ENCODE data around the gene TMLHE. TPM values are rescaled to one million over a fixed set of nuclear protein-coding genes. Genes with fewer than 3 reads are reported as not detected.
"Not testable (repeated sequence)": the region's sequence is repeated elsewhere in the genome, so short reads cannot be mapped to it uniquely, and the experiment has no call there.

Gene TMLHE
- total and polyA plus RNA-seq, 4 experiments from 2014 or later, result 12.8 to 15.7 (median 15.3) TPM

DNA sequence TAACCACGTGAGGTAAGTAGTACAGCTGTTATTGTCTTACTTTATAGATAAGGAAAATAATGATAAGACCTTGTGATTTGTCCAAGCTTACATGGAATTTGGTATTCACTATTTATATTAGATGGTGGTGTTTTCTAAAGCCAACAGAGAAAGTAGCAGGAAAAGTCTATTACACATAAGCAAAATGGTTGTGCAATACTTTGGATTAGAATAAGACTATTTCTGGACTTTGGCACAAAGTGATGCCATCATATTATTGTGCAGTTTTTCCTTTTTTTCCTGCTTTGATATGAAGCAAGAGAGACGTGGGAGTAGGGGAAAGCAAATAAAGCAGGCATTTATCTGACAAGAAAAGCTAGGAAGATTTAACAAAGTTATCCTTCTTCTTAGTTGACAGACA is 117.6 kb downstream of the TMLHE start:
- H3K27me3 Mint-ChIP-seq; H3K9me3 ChIP-seq (ENCODE audit: control insufficient read depth in 1 of 2, low read length in 2 of 2); H3K36me3 Mint-ChIP-seq; intact Hi-C loops (cut with micrococcal nuclease); H3K4me1 Mint-ChIP-seq; CTCF ChIA-PET (ENCODE audit: partially characterized antibody); H3K4me3 Mint-ChIP-seq; H3K4me1 ChIP-seq (ENCODE audit: insufficient read depth, low read length); H3K4me3 ChIP-seq (ENCODE audit: low read length in 2 of 2); H3K27ac Mint-ChIP-seq; H3K36me3 ChIP-seq (ENCODE audit: insufficient read depth, low read length); POLR2A ChIA-PET (ENCODE audit: partially characterized antibody); H3K9me3 Mint-ChIP-seq; DNase-seq; H3K27ac ChIP-seq (ENCODE audit: low read depth, low read length); H3K27me3 ChIP-seq (ENCODE audit: insufficient read depth, low read length): not testable (repeated sequence)

DNA sequence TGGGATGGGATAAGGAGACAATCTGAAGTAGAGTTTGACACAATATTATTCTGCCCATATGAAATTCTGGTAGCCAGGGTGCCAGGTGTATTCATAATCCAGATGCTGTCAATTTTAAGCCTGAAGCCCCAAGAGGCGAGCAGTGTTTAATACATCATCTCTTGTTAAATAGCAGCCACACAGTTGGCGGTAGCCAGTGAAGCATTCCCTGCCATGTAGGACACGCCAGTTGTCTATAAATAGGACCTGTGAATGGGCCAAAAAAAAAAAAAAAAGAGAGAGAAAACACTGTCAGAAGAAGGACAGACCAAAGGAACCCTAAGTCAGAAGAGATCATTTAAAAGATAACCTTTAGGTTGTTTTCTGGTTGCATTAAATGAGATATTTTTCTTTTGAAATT is 121.3 kb downstream of the TMLHE start:
- H3K27me3 Mint-ChIP-seq; DNase-seq; H3K36me3 Mint-ChIP-seq; H3K9me3 Mint-ChIP-seq; H3K4me3 ChIP-seq (ENCODE audit: low read length in 2 of 2); intact Hi-C loops (cut with micrococcal nuclease); POLR2A ChIA-PET (ENCODE audit: partially characterized antibody); H3K4me1 Mint-ChIP-seq; H3K4me3 Mint-ChIP-seq; H3K27me3 ChIP-seq (ENCODE audit: insufficient read depth, low read length); H3K4me1 ChIP-seq (ENCODE audit: insufficient read depth, low read length); H3K27ac ChIP-seq (ENCODE audit: low read depth, low read length); H3K27ac Mint-ChIP-seq; H3K36me3 ChIP-seq (ENCODE audit: insufficient read depth, low read length); CTCF ChIA-PET (ENCODE audit: partially characterized antibody); H3K9me3 ChIP-seq (ENCODE audit: control insufficient read depth in 1 of 2, low read length in 2 of 2): not testable (repeated sequence)

DNA sequence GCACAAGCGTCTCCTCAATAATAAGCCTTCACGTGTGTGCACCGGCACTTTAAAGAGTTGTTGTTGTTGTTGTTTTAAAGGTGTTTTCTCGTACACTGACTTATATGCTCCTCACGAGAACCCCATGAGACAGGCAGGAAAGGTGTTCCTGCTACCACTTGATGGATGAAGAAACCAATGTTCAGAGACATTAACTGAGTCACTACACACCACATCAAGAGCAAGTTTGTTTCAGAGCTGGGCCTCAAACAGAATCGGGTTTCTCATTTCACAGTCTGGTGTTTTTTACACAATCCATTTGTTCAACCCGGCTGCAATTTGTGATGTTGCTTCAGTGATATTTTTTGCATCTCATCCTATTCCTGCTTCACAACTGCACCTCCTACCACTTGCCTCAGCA is 135.6 kb downstream of the TMLHE start:
- CTCF ChIA-PET (ENCODE audit: partially characterized antibody); H3K9me3 ChIP-seq (ENCODE audit: control insufficient read depth in 1 of 2, low read length in 2 of 2); H3K36me3 Mint-ChIP-seq; H3K27me3 Mint-ChIP-seq; H3K36me3 ChIP-seq (ENCODE audit: insufficient read depth, low read length); H3K27ac Mint-ChIP-seq; POLR2A ChIA-PET (ENCODE audit: partially characterized antibody); H3K4me1 Mint-ChIP-seq; intact Hi-C loops (cut with micrococcal nuclease); H3K27ac ChIP-seq (ENCODE audit: low read depth, low read length); H3K4me3 Mint-ChIP-seq; H3K27me3 ChIP-seq (ENCODE audit: insufficient read depth, low read length); H3K9me3 Mint-ChIP-seq; H3K4me1 ChIP-seq (ENCODE audit: insufficient read depth, low read length); DNase-seq; H3K4me3 ChIP-seq (ENCODE audit: low read length in 2 of 2): not testable (repeated sequence)

DNA sequence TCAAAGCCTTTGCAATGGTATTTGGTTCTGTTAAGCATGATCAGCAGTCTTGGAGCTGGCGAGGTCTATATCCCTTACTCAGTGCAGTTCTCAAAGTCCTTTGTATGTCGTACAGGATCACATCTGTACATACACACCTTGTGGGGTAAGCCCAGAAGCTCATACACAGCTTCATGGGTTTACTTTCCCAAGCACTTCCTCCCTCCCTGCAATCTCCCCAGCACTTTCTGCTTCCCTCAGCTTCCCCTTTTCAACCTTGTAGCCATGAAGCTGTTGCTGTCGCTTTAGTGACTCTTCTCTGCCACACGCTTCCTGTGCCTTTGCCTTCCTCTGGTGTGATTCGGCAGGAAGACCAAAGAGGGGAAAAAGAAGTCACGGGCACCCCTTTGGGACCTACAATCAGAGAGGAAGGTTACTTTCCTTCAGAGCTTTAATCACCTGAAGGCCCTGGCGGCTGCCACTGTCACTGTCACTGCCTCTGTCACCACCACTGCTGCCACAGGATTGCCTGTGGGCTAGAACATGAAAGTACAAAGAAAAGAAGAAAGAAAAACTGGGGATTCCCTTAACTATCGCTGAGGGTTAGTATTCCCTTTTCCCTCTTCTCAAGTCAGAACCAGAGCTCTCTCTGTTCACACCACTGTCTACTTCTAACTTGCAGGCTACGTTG is 146.3 kb downstream of the TMLHE start:
- H3K9me3 ChIP-seq (ENCODE audit: control insufficient read depth in 1 of 2, low read length in 2 of 2); intact Hi-C loops (cut with micrococcal nuclease); H3K4me1 ChIP-seq (ENCODE audit: insufficient read depth, low read length); H3K36me3 ChIP-seq (ENCODE audit: insufficient read depth, low read length); DNase-seq; H3K27me3 ChIP-seq (ENCODE audit: insufficient read depth, low read length); H3K27ac ChIP-seq (ENCODE audit: low read depth, low read length); H3K9me3 Mint-ChIP-seq; H3K36me3 Mint-ChIP-seq; H3K4me3 ChIP-seq (ENCODE audit: low read length in 2 of 2); CTCF ChIA-PET (ENCODE audit: partially characterized antibody); H3K27me3 Mint-ChIP-seq; H3K4me1 Mint-ChIP-seq; H3K27ac Mint-ChIP-seq; POLR2A ChIA-PET (ENCODE audit: partially characterized antibody); H3K4me3 Mint-ChIP-seq: not testable (repeated sequence)

DNA sequence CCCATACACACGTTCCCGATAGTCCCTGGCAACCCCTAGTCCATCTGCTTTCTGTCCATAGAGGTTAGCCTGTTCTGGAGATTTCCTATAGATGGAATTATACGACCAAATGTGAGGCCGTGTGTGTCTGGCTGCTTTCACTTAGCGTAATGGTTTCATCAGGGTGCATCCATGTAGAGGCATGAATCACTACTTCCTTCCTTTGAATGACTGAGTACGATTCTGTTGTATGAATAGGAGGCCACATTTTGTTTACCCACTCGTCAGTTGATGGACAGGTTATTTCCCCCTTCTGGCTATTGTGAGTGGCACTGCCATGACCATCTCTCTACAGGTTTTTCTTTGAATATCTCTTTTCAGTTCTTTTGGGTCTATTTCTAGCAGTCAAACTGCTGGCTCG is 152.3 kb downstream of the TMLHE start:
- H3K27ac Mint-ChIP-seq, result not testable (repeated sequence)

DNA sequence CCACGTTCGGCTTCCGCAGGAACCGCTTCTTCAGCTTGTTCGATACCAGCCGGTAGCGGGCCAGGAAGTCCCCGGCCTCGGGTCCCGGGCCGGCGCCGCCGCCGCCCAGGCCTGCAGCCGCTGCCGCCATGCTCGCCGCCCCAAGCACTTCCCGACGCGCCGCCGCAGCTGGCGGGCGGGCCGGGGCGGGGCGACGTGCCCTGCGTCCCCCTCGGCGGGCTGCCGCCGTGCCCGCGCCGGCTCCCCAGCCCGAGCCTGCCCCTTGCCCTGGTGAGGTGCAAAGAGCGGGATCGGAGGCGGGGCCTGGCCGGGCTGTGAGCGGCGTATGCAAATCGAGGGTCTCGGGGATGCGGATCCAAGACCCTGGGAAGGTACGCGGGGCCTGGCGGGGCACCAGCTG is 154.3 kb downstream of the TMLHE start, which contains the start of gene F8A3:
Gene F8A3, minus strand, starts transcription at position 150 of the 400 bp plus-strand sequence. Its CDS starts 20 bp downstream, at position 130.
- H3K4me3 Mint-ChIP-seq; H3K36me3 Mint-ChIP-seq; H3K9me3 Mint-ChIP-seq; intact Hi-C loops (cut with micrococcal nuclease); H3K4me3 ChIP-seq (ENCODE audit: low read length in 2 of 2); H3K27ac Mint-ChIP-seq; POLR2A ChIA-PET (ENCODE audit: partially characterized antibody); H3K36me3 ChIP-seq (ENCODE audit: insufficient read depth, low read length); H3K27me3 ChIP-seq (ENCODE audit: insufficient read depth, low read length); H3K9me3 ChIP-seq (ENCODE audit: control insufficient read depth in 1 of 2, low read length in 2 of 2); H3K4me1 Mint-ChIP-seq; H3K4me1 ChIP-seq (ENCODE audit: insufficient read depth, low read length); H3K27me3 Mint-ChIP-seq; DNase-seq; H3K27ac ChIP-seq (ENCODE audit: low read depth, low read length); CTCF ChIA-PET (ENCODE audit: partially characterized antibody): not testable (repeated sequence)

More for the DNA sequence above, 152.3 kb downstream of the TMLHE start:
- H3K4me1 ChIP-seq (ENCODE audit: insufficient read depth, low read length); H3K27me3 Mint-ChIP-seq; H3K4me3 Mint-ChIP-seq; POLR2A ChIA-PET (ENCODE audit: partially characterized antibody); H3K9me3 Mint-ChIP-seq; H3K4me3 ChIP-seq (ENCODE audit: low read length in 2 of 2); CTCF ChIA-PET (ENCODE audit: partially characterized antibody); H3K4me1 Mint-ChIP-seq; intact Hi-C loops (cut with micrococcal nuclease); H3K27me3 ChIP-seq (ENCODE audit: insufficient read depth, low read length); DNase-seq; H3K27ac ChIP-seq (ENCODE audit: low read depth, low read length); H3K36me3 ChIP-seq (ENCODE audit: insufficient read depth, low read length); H3K9me3 ChIP-seq (ENCODE audit: control insufficient read depth in 1 of 2, low read length in 2 of 2); H3K36me3 Mint-ChIP-seq: not testable (repeated sequence)

DNA sequence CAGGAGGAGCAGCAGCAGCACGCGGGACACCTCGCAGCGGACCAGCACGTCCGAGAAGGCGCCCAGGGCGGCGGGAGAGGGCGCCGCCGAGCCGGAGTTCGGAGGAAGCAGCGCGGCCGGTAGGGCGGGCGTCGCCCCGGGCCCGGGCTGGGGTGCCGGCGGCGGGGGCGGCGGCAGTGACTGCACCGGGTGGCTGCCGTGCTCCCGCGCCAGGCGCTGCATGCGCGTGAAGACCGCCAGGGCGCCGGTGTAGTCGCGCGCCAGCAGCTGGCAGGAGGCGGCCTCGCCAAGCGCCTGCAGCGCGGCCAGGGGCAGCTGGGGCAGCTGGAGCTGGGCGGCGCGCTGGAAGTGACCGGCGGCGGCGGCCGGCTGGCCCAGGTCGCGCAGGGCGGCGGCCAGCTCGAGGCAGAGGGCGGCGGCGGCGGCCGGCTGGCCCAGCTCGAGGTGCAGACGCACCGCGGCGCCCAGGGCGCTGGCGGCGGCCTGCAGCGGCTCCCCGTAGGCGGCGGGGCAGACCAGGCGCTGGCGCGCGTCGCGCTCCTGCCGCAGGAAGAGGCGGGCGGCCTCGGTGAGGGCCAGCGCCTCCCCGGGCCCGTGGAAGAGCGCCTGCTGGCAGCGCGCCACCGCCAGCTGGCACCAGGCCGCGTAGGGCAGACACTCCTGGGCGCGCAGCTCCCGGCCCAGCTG is 154.8 kb downstream of the TMLHE start:
- H3K36me3 Mint-ChIP-seq; POLR2A ChIA-PET (ENCODE audit: partially characterized antibody); DNase-seq; H3K36me3 ChIP-seq (ENCODE audit: insufficient read depth, low read length); H3K4me3 ChIP-seq (ENCODE audit: low read length in 2 of 2); H3K4me1 Mint-ChIP-seq; intact Hi-C loops (cut with micrococcal nuclease); H3K9me3 Mint-ChIP-seq; H3K27ac ChIP-seq (ENCODE audit: low read depth, low read length); H3K4me1 ChIP-seq (ENCODE audit: insufficient read depth, low read length); H3K4me3 Mint-ChIP-seq; H3K27me3 ChIP-seq (ENCODE audit: insufficient read depth, low read length); H3K27me3 Mint-ChIP-seq; CTCF ChIA-PET (ENCODE audit: partially characterized antibody); H3K9me3 ChIP-seq (ENCODE audit: control insufficient read depth in 1 of 2, low read length in 2 of 2); H3K27ac Mint-ChIP-seq: not testable (repeated sequence)

All from CD4-positive, alpha-beta memory T cell (primary cell).